Nephron (organoid): ENCODE data around the gene PAPOLB.
A peak's percentile ranks its signal among the peaks of the same experiment; 100 is the strongest.

Experiments
- H3K27ac Mint-ChIP-seq, 3 experiments: 2 replicates each; pipeline ENCODE4 v1.8.0; 2020; ENCODE audit warnings: mixed read lengths in 3 of 3, mild to moderate bottlenecking in 2 of 3, moderate library complexity in 1 of 3
- H3K27me3 Mint-ChIP-seq: 2 replicates; pipeline ENCODE4 v1.8.0; 2021; ENCODE audit warnings: low read depth, mild to moderate bottlenecking, moderate library complexity, mixed read lengths
- H3K36me3 Mint-ChIP-seq: 2 replicates; pipeline ENCODE4 v1.8.0; 2020; ENCODE audit warnings: low read depth, mixed read lengths
- H3K4me1 Mint-ChIP-seq: 2 replicates; pipeline ENCODE4 v1.8.0; 2020; ENCODE audit warnings: mixed read lengths
- H3K4me3 Mint-ChIP-seq, 3 experiments: 2 replicates each; pipeline ENCODE4 v1.8.0; 2020; ENCODE audit warnings: mild to moderate bottlenecking in 3 of 3, mixed read lengths in 3 of 3, moderate library complexity in 2 of 3
- H3K9me3 Mint-ChIP-seq: 2 replicates; pipeline ENCODE4 v1.8.0; 2020; ENCODE audit warnings: mixed read lengths
- CTCF ChIP-seq, 3 experiments: fragments of 200-600 bp; sonication (generic); IDR thresholded peaks; one replicate each; pipeline ENCODE4 v1.5.0; 2021; ENCODE audit warnings: antibody characterized with exemption in 3 of 3; ENCODE audit not compliant: unreplicated experiment in 3 of 3

The PAPOLB gene

GRCh38 chr7:4815609-4816418 is 46.0 kb downstream of the PAPOLB start:
- peaks cover 6% of the 10 kb centered on the region for H3K27me3 Mint-ChIP-seq
- no peak overlapping the region for H3K27ac Mint-ChIP-seq
- peaks cover 17% of the 10 kb centered on the region for H3K36me3 Mint-ChIP-seq
- no peak for TF ChIP-seq CTCF (IDR thresholded peaks at IDR 0.05; ENCODE audit: unreplicated experiment in 3 of 3)
- peaks cover 4% of the 10 kb centered on the region for H3K9me3 Mint-ChIP-seq
- no peak overlapping the region for H3K4me3 Mint-ChIP-seq
- H3K4me1 Mint-ChIP-seq: peaks cover 5% of the 10 kb centered on the region

- H3K27me3 Mint-ChIP-seq: peaks cover 6% of the 10 kb centered on the region
- TF ChIP-seq CTCF (IDR thresholded peaks at IDR 0.05; ENCODE audit: unreplicated experiment in 3 of 3): no peak
- no peak overlapping the region for H3K4me3 Mint-ChIP-seq
- H3K4me1 Mint-ChIP-seq: peaks cover 5% of the 10 kb centered on the region
- no peak overlapping the region for H3K27ac Mint-ChIP-seq
- H3K36me3 Mint-ChIP-seq: peaks cover 17% of the 10 kb centered on the region
- H3K9me3 Mint-ChIP-seq: peaks cover 4% of the 10 kb centered on the region
Measured at GRCh38 chr7:4815121-4815520, 46.7 kb downstream of the PAPOLB start.

- TF ChIP-seq CTCF (IDR thresholded peaks at IDR 0.05; ENCODE audit: unreplicated experiment in 3 of 3): no peak
- Mint-ChIP-seq H3K36me3 (peaks cover 17% of the 10 kb centered on the region), H3K4me3 (no peak overlapping the region), H3K27ac (peak overlapping the region in 1 of 3 experiments; percentile 69), H3K9me3 (peaks cover 4% of the 10 kb centered on the region), H3K4me1 (peaks cover under 1% of the 10 kb centered on the region), H3K27me3 (peaks cover 10% of the 10 kb centered on the region)
Measured at GRCh38 chr7:4814433-4814832, 47.4 kb downstream of the PAPOLB start.

DNA sequence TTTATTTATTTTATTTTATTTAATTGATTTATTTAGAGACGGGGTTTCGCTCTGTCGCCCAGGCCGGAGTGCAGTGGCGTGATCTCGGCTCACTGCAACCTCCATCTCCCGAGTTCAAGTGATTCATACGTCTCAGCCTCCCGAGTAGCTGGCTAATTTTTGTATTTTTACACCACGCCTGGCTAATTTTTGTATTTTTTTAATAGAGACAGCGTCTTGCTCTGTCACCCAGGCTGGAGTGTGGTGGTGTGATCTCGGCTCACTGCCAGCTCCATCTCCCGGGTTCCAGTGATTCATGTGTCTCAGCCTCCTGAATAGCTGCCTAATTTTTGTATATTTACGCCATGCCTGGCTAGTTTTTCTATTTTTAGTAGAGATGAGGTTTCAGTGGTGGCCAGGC is 52.2 kb downstream of the PAPOLB start:
- Mint-ChIP-seq H3K27ac (no peak overlapping the region), H3K9me3 (peaks cover 4% of the 10 kb centered on the region), H3K4me3 (no peak overlapping the region), H3K36me3 (peaks cover 17% of the 10 kb centered on the region), H3K4me1 (no peaks in the 10 kb centered on the region), H3K27me3 (peaks cover 30% of the 10 kb centered on the region)
- TF ChIP-seq CTCF (IDR thresholded peaks at IDR 0.05; ENCODE audit: unreplicated experiment in 3 of 3): no peak

- no peaks in the 10 kb centered on the region for H3K4me1 Mint-ChIP-seq
- no peak for TF ChIP-seq CTCF (IDR thresholded peaks at IDR 0.05; ENCODE audit: unreplicated experiment in 3 of 3)
- H3K9me3 Mint-ChIP-seq: peaks cover 3% of the 10 kb centered on the region
- H3K36me3 Mint-ChIP-seq: peaks cover 14% of the 10 kb centered on the region
- peaks cover 28% of the 10 kb centered on the region for H3K27me3 Mint-ChIP-seq
- no peak overlapping the region for H3K4me3 Mint-ChIP-seq
- no peak overlapping the region for H3K27ac Mint-ChIP-seq
Measured at GRCh38 chr7:4809091-4809591, 52.7 kb downstream of the PAPOLB start.

DNA sequence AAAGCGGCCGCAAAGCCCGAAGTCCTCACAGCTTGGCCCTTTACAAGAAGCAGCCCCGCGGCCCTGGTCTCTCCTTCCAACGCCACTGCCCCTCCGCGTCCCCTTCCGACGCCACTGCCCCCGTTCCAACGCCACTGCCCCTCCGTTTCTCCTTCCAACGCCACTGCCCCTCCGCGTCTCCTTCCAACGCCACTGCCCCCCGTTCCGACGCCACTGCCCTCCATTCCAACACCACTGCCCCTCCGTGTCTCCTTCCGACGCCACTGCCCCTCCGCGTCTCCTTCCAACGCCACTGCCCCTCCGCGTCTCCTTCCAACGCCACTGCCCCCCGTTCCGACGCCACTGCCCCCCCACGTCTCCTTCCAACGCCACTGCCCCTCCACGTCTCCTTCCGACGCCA is 53.3 kb downstream of the PAPOLB start:
- Mint-ChIP-seq H3K36me3 (peaks cover 8% of the 10 kb centered on the region), H3K4me3 (no peak overlapping the region), H3K4me1 (no peaks in the 10 kb centered on the region), H3K27me3 (peaks cover 27% of the 10 kb centered on the region), H3K27ac (no peak overlapping the region), H3K9me3 (no peaks in the 10 kb centered on the region)
- no peak for TF ChIP-seq CTCF (IDR thresholded peaks at IDR 0.05; ENCODE audit: unreplicated experiment in 3 of 3)
